GM21717 (cell line): ENCODE data around the gene ITPK1.

ENCODE experiments used
- ATAC-seq: cut with Tn5 transposase; IDR thresholded peaks from one replicate; pipeline ENCODE4 v1.9.1; 2021; ENCODE audit warnings: mild to moderate bottlenecking, moderate library complexity; ENCODE audit not compliant: unreplicated experiment

ITPK1 gene

GRCh38 chr14:93045965-93046704 is 69.6 kb downstream of the ITPK1 start:
- no peak for ATAC-seq

DNA sequence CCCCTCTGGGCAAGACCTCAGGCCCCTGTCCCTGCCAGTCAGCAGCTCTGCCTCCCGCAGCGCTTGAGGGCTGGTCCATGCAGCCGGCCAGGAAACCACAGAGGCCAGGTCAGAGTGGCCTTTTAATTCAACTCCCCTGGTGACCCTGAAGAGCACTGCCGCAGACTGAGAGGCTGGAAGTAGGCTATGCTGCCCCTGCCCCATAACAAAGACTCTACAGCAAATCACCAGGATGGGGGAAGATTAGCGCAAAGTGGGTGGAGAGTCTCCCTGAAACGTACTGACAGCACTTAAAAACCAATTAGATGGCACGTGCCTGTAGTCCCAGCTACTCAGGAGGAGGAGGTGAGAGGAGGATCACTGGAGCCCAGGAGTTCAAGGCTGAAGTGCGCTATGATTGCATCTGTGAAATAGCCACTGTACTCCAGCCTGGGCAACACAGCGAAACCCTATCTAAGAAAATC is 70.5 kb downstream of the ITPK1 start:
- no peak for ATAC-seq

DNA sequence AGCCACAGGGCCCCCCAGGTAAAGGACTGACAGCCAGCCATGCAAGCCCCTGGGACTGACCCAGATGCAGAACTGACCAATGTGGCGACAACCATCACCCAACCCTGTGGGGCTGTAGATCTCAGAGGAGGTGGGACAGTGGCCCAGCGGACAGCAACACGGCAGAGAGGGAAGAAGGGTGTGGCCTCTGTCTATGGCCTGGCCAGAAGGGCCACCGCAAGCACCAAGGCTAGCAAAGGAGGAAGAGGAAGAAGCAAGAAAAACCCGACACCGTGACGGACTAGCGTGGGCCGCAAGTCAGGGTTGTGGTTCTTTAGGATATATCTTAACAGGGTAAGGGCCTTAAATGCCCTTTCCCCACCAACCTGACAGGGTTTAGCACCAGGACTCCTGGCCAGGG is 71.2 kb downstream of the ITPK1 start:
- no peak for ATAC-seq

GRCh38 chr14:93044121-93044520 is 71.6 kb downstream of the ITPK1 start:
- no peak for ATAC-seq

- no peak for ATAC-seq
Measured at GRCh38 chr14:93042968-93043940, 72.5 kb downstream of the ITPK1 start.

- no peak for ATAC-seq
Measured at GRCh38 chr14:93041830-93042229, 73.9 kb downstream of the ITPK1 start.

GRCh38 chr14:93040982-93041381 is 74.7 kb downstream of the ITPK1 start:
- no peak for ATAC-seq

- ATAC-seq: no peak
Measured at GRCh38 chr14:93040443-93040842, 75.3 kb downstream of the ITPK1 start.

DNA sequence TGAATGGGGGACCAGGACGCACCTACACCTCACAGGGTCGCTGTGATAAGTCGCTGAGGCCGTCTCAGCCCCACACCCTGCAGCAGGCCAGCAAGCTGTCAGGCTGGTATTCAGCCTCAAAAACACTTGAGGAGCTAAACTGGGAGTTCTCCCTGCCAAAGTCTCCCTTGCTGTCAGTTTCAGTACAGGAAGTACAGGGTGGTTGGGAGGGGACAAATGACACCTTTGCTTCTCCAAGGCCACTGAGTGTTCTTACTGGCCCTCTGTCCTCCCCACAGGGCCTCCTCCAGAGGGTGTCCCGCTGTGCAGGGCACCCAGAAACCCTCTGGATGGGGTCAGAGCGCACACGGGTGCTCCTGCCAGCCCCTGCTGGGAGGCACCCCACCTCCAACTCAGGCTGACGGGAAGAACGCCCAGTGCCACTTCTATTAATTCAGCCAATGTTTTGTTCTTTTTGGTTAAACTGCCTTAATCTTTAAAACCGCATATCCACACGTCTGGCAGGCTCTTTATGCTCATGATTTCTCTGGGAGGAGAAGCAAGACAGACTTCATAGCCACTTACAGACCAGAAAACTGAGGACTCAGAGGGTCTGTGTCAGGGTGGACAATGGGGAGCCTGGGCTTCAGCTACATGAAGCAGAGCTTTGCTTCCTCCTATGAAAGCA is 75.9 kb downstream of the ITPK1 start:
- no peak for ATAC-seq

GRCh38 chr14:93037351-93037750 is 78.4 kb downstream of the ITPK1 start:
- no peak for ATAC-seq

- no peak for ATAC-seq
Measured at GRCh38 chr14:93036652-93037345, 78.9 kb downstream of the ITPK1 start.

- ATAC-seq: no peak
Measured at GRCh38 chr14:93035917-93036651, 79.6 kb downstream of the ITPK1 start.

DNA sequence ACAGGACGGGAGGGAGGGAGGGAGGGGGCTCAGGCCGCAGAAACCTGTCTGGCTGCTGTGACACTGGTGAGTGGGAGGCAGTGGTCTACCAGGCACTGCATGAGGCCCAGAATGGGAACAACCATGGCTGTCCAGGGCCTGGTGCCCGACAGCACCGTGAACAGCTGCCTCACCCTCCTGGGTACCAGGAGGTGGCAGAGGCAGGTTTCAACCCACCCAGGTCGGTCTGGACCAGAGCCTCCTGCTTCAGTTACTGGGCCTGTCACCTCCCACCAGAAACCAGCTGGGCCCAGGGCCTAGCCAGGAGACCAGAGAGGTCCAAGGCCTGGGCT is 80.2 kb downstream of the ITPK1 start:
- ATAC-seq: no peak

DNA sequence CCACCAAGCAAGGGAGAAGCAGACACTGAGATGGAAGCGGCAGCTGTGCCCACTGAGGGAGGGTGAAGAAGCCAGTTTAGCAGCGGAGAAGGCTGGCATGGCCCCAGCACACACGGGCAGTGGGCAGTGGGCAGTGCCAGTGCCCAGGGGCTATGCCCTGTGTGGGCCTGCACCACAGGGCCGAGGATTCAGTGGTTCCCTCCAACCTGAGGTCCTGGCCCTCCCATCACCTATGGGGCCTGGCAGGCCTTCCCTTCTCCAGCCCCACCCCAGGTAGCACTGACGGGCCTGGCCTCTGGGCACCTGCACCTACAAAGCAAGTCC is 81.1 kb downstream of the ITPK1 start:
- no peak for ATAC-seq

- ATAC-seq: no peak
Measured at GRCh38 chr14:93033983-93034670, 81.6 kb downstream of the ITPK1 start.

DNA sequence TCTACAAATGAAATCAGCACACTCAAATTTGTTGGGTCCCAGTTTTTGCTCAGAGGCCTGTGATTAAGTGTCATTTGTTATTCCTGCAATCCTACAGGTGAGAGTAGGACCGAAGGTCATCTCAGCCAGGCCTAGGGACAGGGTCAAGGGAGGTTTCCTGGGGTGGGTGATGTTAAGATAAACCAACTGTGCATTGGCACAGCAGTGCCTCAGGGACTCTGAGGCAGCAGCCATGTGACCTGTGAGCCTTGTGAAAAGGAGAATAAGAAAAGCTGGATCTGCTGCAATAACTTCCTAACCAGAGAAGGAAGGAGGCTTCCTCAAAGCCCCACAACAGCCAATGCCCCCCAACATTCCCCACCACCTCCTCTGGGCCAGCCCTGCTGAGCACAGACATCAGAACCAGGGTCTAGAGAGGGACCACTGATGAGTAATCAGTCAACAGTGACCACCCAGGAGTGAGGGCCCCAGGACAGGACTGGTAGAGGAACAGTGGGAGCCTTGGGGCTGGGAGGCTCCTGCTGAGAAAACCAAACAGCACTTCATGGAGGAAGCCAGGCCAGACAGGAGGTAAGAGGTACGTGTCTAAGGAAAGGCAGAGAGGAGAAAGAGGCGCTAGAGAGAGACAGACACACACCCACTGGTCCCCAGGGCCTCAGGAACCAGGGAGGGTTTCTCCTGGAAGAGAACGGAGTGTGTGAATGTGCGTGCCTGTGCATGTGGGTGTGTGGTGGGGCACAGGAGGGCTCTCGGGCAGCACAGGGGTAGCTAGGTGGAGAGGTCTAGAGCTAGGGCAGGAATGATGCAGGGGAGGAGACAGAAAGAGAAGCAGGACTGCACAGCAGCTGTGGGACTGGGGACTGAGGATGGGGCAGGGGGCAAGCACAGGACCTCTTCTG is 82.4 kb downstream of the ITPK1 start:
- no peak for ATAC-seq

GRCh38 chr14:93032421-93032936 is 83.2 kb downstream of the ITPK1 start:
- ATAC-seq: no peak

GRCh38 chr14:93031505-93032315 is 84.0 kb downstream of the ITPK1 start:
- ATAC-seq: no peak
